Purkinje cell (primary cell): ENCODE results near the gene MT1B. TPM values are rescaled to one million over a fixed set of nuclear protein-coding genes. Genes with fewer than 3 reads are reported as not detected.

Experiments used
- polyA plus RNA-seq: library from polyadenylated mRNA; unstranded; fragments of >200 nt; fragmentation: Nextera tagmentation; gene quantifications from 2 replicates; pipeline ENCODE4 v1.2.1, GENCODE V29; 2014

The MT1B gene
- polyA plus RNA-seq: not detected in 2 replicates

DNA sequence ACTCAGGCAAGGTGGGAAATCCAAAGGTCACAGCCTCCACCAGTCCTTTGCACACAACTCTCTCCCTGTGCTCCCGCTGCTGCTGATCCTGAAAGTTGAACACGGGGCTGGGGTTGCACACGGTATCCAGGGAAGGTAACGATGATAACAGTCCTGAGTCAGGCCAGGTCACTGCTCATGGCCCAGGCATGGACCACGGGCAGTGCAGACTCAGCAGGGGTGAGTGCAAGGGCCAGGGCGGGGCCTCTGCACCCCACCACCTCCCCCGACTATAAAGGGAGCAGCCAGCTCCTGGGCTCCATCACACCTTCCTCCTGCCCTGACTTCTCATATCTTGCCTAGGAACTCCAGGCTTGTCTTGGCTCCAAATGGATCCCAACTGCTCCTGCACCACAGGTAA is at the start of gene MT1B:
Gene MT1B, plus strand, starts transcription at position 301 of the 400 bp plus-strand sequence. Its CDS starts 68 bp downstream, at position 369.

GRCh38 chr16:56608043-56608875 is 43.4 kb upstream of the MT1B start, which contains the start of gene MT2A:
Gene MT2A, plus strand, starts transcription at chr16:56608584. Its CDS starts 72 bp downstream, at chr16:56608656.

DNA sequence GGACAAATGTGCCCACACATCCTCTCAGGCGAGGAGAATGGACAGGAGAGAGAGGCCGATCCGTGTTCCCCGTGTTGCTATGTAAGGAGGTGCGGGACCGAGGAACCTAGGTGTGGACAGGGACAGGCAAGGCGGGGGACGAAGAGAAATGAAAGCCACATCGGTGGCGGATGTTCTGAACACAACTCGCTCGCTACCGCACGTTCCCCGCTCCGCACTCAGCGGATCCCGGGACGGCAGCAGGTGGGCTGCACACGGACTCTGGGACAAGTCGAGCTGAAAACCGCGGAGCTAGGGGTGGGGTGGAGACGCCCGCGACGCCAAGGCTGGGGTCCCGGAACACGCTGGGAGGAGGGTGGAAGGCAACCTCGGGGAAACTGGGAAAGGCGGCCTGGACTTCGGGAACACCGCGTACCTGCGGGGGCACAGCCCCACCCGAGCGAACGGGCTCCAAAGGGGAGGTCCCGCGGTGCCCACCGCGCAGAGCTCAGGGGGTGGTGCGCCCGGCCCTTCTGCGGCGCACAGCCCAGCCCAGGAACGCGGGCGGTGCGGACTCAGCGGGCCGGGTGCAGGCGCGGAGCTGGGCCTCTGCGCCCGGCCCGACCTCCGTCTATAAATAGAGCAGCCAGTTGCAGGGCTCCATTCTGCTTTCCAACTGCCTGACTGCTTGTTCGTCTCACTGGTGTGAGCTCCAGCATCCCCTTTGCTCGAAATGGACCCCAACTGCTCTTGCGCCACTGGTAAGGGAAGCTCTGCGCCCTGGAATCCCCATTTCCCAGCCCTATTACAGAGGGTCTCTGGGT is 26.3 kb upstream of the MT1B start, which contains the start of gene MT1E:
Gene MT1E, plus strand, starts transcription at position 642 of the 803 bp plus-strand sequence. Its CDS starts 71 bp downstream, at position 713.

DNA sequence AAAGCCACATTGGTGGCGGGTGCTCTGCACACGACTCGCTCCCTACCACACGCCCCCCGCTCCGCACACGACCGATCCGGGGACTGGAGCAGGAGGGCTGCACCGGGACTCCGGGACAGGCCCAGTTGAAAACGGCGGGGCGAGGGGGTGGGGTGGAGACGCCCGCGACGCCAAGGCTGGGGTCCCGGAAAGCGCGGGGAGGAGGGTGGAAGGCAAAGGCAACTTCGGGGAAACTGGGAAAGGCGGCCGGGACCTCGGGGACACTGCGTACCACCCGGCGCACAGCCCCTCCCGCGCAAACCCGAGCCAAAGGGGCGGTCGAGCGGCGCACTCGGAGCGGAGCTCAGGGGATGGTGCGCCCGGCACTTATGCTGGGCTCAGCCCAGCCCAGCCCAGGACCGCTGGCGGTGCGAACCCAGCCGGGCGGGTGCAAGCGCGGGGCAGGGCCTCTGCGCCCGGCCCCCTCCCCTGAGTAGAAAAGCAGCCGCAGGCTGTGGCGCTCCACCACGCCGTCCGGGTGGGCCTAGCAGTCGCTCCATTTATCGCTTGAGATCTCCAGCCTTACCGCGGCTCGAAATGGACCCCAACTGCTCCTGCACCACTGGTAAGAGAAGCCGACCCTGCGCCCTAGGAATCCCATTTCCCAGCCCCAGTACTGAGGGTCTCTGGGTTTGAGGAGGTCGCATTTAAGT is 19.4 kb upstream of the MT1B start, which contains the start of gene MT1M:
Gene MT1M, plus strand, starts transcription at position 504 of the 692 bp plus-strand sequence. Its CDS starts 73 bp downstream, at position 577.

GRCh38 chr16:56637814-56638750 is 13.6 kb upstream of the MT1B start, which contains the start of gene MT1A:
Gene MT1A, plus strand, starts transcription at chr16:56638666. Its CDS starts 73 bp downstream, at chr16:56638739.

GRCh38 chr16:56657555-56658326 is 6.1 kb downstream of the MT1B start, which contains the start of gene MT1F:
Gene MT1F, plus strand, starts transcription at chr16:56657959. Its CDS starts 100 bp downstream, at chr16:56658059.

DNA sequence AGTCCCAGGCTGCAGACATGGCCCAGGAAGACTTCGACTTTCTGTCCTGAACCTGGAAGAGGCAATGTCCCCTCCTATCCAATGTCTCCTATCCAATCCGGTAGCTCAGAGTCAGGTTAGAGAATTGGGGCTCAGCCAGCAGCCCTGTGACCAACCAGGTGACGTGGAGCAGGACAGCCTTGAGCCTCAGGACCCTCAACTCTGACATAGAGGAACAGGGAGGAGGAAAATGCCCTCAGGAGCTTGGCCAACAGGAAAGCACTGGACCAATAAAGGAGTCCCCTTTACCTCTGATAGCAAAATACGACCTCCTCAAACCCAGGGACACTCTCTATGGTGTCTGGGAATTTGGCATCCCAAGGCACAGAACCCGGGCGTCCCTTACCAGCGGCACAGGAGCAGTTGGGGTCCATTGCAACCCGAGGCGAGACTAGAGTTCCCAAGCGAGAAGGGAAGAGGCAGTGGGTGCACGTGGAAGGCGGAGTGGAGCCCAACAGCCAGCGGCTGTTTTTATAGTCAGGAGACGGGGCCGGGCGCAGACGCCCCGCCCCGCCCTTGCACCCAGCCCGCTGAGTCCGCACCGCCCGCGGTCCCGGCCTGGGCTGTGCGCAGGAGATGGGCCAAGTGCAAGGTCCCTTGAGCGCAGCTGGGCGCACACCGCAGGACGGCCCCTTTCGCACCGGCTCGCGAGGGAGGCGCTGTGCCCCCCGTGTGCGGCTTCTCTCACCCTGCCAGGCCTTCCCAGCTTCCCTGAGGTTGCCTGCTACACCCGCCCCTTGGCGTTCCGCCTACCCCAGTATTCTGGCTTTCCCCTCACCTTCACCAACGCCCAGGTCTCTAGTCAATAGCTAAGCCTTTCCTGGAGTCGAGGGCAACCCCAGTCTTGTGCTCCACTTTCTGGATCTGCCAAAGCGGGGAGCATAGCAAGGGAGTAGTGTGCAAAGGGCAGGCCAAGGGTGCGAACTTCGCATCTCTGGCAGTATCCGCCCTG is 16.2 kb downstream of the MT1B start, which contains the start of gene MT1G:
Gene MT1G, minus strand, starts transcription at position 485 of the 991 bp plus-strand sequence. Its CDS starts 72 bp downstream, at position 413.

DNA sequence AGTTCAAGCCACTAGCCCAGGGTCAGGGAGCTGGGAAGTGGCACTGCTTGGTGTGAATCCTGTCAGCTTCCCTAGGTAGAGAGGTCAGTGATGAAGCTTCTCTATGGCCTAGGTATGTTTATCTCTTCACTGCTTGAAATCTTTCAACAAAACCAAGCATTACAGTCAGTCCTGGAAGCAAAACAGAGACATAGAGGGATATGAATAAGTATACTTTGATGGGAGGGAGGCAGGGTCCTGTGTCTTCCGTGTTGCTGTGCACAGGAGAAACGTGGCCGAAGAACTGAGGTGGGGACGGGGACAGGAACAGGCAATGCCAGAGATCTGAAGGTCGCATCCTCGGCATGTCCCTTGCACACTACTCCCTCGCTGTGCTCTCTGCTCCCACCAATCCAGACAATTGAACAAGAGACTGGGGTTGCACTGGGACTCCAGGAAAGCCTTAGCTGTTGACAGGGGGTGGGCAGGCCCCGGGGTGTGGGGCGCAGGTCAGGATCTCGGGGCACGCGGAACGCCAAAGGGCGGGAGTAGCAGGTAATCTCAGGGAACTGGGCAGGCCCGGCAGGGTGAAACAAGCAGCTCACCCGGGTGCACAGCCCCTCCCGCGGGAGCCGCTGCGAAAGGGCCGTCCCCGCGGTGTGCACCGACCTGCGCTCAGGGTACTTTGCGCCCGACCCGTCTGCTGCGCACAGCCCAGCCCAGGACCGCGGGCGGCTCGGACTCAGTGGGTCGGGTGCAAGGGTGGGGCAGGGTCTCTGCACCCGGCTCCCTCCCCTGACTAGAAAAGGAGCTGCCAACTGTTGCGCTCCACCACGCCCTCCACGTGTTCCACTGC is 17.5 kb downstream of the MT1B start, which contains the start of gene MT1H:
Gene MT1H, plus strand, starts transcription at position 810 of the 835 bp plus-strand sequence. CDS start 71 bp downstream, outside the sequence.

DNA sequence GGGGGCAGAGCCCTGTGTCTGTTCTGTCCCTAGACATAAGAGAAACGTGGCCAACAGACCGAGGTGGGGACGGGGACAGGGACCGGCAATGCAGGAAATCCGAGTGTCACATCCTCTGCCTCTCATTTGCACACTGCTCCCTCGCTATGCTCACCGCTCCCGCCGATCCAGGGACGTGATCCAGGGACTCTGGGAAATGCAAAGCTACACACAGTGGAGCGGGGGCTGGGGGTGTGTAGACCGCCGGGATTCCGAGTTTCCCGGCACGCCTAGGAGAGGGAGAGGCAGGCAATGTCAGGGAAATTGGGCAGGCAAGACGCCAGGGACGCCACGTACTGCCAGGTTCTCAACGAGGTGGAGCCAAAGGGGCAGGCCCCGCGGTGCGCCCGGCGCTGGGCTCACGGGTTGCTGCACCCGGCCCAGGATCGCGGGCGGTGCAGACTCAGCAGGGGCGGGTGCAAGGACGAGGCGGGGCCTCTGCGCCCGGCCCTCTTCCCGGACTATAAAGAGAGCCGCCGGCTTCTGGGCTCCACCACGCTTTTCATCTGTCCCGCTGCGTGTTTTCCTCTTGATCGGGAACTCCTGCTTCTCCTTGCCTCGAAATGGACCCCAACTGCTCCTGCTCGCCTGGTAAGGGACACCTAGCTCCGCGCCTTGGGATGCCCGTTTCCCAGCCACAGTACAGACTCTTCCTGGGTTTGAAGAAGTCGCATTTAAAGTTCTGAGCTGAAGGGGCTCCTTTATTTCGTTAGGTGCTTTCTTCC is 30.4 kb downstream of the MT1B start, which contains the start of gene MT1X:
Gene MT1X, plus strand, starts transcription at position 532 of the 764 bp plus-strand sequence. Its CDS starts 71 bp downstream, at position 603.

Other genes starting within 250 kb of the MT1B start
- gene AMFR, start 226.3 kb upstream of the MT1B start, polyA plus RNA-seq: 42.6 and 42.7 TPM in 2 replicates
- 37.6 and 46.9 TPM in 2 replicates for gene NUDT21, start 200.6 kb upstream of the MT1B start, polyA plus RNA-seq
- 12.3 and 25.2 TPM in 2 replicates for gene OGFOD1, start 200.3 kb upstream of the MT1B start, polyA plus RNA-seq
- gene BBS2, start 131.9 kb upstream of the MT1B start, polyA plus RNA-seq: 36.6 and 49.7 TPM in 2 replicates
- not detected in 2 replicates for gene MT4, start 86.8 kb upstream of the MT1B start, polyA plus RNA-seq
- 349 and 352 TPM in 2 replicates for gene MT3, start 62.4 kb upstream of the MT1B start, polyA plus RNA-seq
- gene MT2A, start 43.3 kb upstream of the MT1B start, polyA plus RNA-seq: 58.8 and 63.5 TPM in 2 replicates
- gene MT1E, start 26.1 kb upstream of the MT1B start, polyA plus RNA-seq: 34.2 and 49.3 TPM in 2 replicates
- gene MT1M, start 19.2 kb upstream of the MT1B start, polyA plus RNA-seq: 3.7 and 6.7 TPM in 2 replicates
- gene MT1A, start 13.2 kb upstream of the MT1B start, polyA plus RNA-seq: 3.5 TPM in 1 of 2 replicates, not detected in the other
- gene MT1F, start 6.1 kb downstream of the MT1B start, polyA plus RNA-seq: 3.5 and 4.8 TPM in 2 replicates
- 8.2 and 9.3 TPM in 2 replicates for gene MT1G, start 16.2 kb downstream of the MT1B start, polyA plus RNA-seq
- gene MT1H, start 17.9 kb downstream of the MT1B start, polyA plus RNA-seq: not detected in 2 replicates
- gene MT1X, start 30.6 kb downstream of the MT1B start, polyA plus RNA-seq: 397 and 562 TPM in 2 replicates
- gene NUP93, start 78.2 kb downstream of the MT1B start, polyA plus RNA-seq: 395 and 529 TPM in 2 replicates
- 0.09 and 0.20 TPM in 2 replicates for gene SLC12A3, start 213.3 kb downstream of the MT1B start, polyA plus RNA-seq